Keratinocyte (primary cell): Measurements from ENCODE around the gene CHFR. TPM values are rescaled to one million over a fixed set of nuclear protein-coding genes. Genes with fewer than 3 reads are reported as not detected.

Experiments
- DNase-seq: peaks from one replicate; pipeline ENCODE4 v3.0.0-alpha.2; 2011; ENCODE audit warnings: low read depth, missing footprints, low spot score
- FAIRE-seq: peaks from 2 replicates; lab custom pipeline; 2011; peaks lifted over from hg19 to GRCh38; lab: Jason Lieb, UNC
- H2AFZ ChIP-seq: 2 replicates; pipeline ENCODE4 v1.6.0; 2012; ENCODE audit warnings: low read length, control low read depth, inconsistent platforms; ENCODE audit not compliant: control insufficient read depth
- H3K27ac ChIP-seq: 2 replicates; pipeline ENCODE4 v1.5.1; 2011; ENCODE audit warnings: low read length; ENCODE audit not compliant: control insufficient read depth, insufficient read depth
- H3K27me3 ChIP-seq: 3 replicates; pipeline ENCODE4 v1.6.0; 2011; ENCODE audit warnings: low read length; ENCODE audit not compliant: control insufficient read depth, insufficient read depth; ENCODE audit errors: extremely low read depth
- H3K36me3 ChIP-seq, 2 experiments: 2 replicates in 1 of 2; 3 replicates in 1 of 2; pipeline ENCODE4 v1.5.1; 2011; ENCODE audit warnings: low read length in 2 of 2, mild to moderate bottlenecking in 1 of 2; ENCODE audit not compliant: control insufficient read depth in 2 of 2, insufficient read depth in 2 of 2; ENCODE audit errors: extremely low read depth in 1 of 2
- H3K4me1 ChIP-seq: 3 replicates; pipeline ENCODE4 v1.5.1; 2011; ENCODE audit warnings: low read length; ENCODE audit not compliant: control insufficient read depth, insufficient read depth; ENCODE audit errors: extremely low read depth
- H3K4me2 ChIP-seq: 3 replicates; pipeline ENCODE4 v1.6.0; 2011; ENCODE audit warnings: low read depth, low read length; ENCODE audit not compliant: control insufficient read depth, insufficient read depth; ENCODE audit errors: extremely low read depth
- H3K4me3 ChIP-seq, 3 experiments: fragments of 200-600 bp in 1 of 3; sonication (generic) in 1 of 3; 2 replicates in 2 of 3; 3 replicates in 1 of 3; pipeline ENCODE4 v1.5.1; 2011 to 2016; ENCODE audit warnings: low read length in 3 of 3, mild to moderate bottlenecking in 3 of 3, control low read depth in 2 of 3, inconsistent platforms in 1 of 3, low read depth in 1 of 3, mixed read lengths in 1 of 3, mixed run types in 1 of 3, moderate library complexity in 1 of 3; ENCODE audit not compliant: control insufficient read depth in 2 of 3, insufficient read depth in 2 of 3; ENCODE audit errors: extremely low read depth in 1 of 3
- H3K79me2 ChIP-seq: 2 replicates; pipeline ENCODE4 v1.6.0; 2012; ENCODE audit warnings: low read length; ENCODE audit not compliant: control insufficient read depth, insufficient read depth
- H3K9ac ChIP-seq: 3 replicates; pipeline ENCODE4 v1.6.0; 2011; ENCODE audit warnings: low read length; ENCODE audit not compliant: control insufficient read depth, insufficient read depth; ENCODE audit errors: extremely low read depth
- H3K9me1 ChIP-seq: 3 replicates; pipeline ENCODE4 v1.6.0; 2011; ENCODE audit warnings: low read length; ENCODE audit not compliant: control insufficient read depth, insufficient read depth; ENCODE audit errors: extremely low read depth
- H3K9me3 ChIP-seq: 2 replicates; pipeline ENCODE4 v1.5.1; 2012; ENCODE audit warnings: low read depth, low read length; ENCODE audit not compliant: control insufficient read depth
- H4K20me1 ChIP-seq: 3 replicates; pipeline ENCODE4 v1.6.0; 2011; ENCODE audit warnings: low read length; ENCODE audit not compliant: control insufficient read depth, insufficient read depth; ENCODE audit errors: extremely low read depth
- EZH2 ChIP-seq: IDR thresholded peaks from one replicate; pipeline ENCODE4 v1.6.1; 2012; ENCODE audit warnings: inconsistent platforms, mild to moderate bottlenecking, low read length, moderate library complexity
- dilution Hi-C: fragments of 300-500 bp; cut with MboI; formaldehyde crosslinking; loops from one replicate; pipeline ENCODE4 v1.7.0; 2020; ENCODE audit warnings: low sequenced_read_pairs; ENCODE audit not compliant: extremely low pct_ligation_motif_present
- polyA plus RNA-seq, 5 experiments: library from polyadenylated mRNA; depleted of rRNA in 3 of 5; stranded (reverse) in 3 of 5; stranded (forward) in 1 of 5; unstranded in 1 of 5; fragments of >200 nt; gene quantifications; 1 replicate in 1 of 5; 2 replicates in 3 of 5; 3 replicates in 1 of 5; pipeline versions ENCODE4 v1.2.1 to v1.2.3, GENCODE V29; 2011 to 2012; ENCODE audit warnings: missing spikeins in 2 of 5, low read depth in 1 of 5, low replicate concordance in 1 of 5
- TF ChIP-seq, protein P1 (sequence below), 3 experiments: IDR thresholded peaks in 1 of 3; conservative IDR thresholded peaks in 1 of 3; optimal IDR thresholded peaks in 1 of 3; 2 replicates in 2 of 3; 3 replicates in 1 of 3; pipeline versions ENCODE3 to v1.5.1; 2011; ENCODE audit warnings: low read length in 3 of 3, mild to moderate bottlenecking in 3 of 3, moderate library complexity in 2 of 3, control low read depth in 1 of 3, inconsistent platforms in 1 of 3; ENCODE audit not compliant: insufficient read depth in 2 of 3; ENCODE audit errors: extremely low read depth in 1 of 3

CHFR gene
- polyA plus RNA-seq, 1 donor (not counting 4 experiments of a cell fraction or from before 2014, with no cell fraction given): 35.8 TPM

DNA sequence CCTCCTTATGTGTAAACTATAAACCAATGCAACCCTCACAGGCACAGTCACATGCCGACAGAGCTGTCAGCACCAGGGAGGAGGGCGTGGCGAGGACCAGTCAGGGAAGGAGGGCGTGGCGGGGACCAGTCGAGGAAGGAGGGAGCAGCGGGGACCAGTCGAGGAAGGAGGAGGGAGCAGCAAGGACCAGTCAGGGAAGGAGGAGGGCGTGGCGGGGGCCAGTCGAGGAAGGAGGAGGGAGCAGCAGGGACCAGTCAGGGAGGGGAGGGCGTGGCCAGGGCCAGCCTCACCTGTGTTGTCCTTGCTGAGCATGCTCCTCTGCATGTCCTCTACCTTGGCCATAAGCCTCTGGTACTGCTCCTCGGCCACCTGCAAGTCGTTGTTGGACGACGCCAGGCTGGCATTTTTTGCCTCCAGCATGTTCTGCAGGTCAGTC lies 83.0 kb downstream of the CHFR start:
- FAIRE-seq (no peak), DNase-seq (no peak)
- Histone ChIP-seq H3K27me3 (no peaks in the 10 kb centered on the region), H3K36me3 (peaks cover 48 to 50% of the 10 kb centered on the region in 2 experiments), H3K9me1 (no peaks in the 10 kb centered on the region), H3K4me3 (no peak overlapping the region), H3K79me2 (peaks cover 32% of the 10 kb centered on the region), H3K9me3 (no peaks in the 10 kb centered on the region), H2AFZ (no peak overlapping the region), H3K27ac (no peak overlapping the region), H3K9ac (no peak overlapping the region), H4K20me1 (peaks cover 15% of the 10 kb centered on the region), H3K4me1 (no peaks in the 10 kb centered on the region), H3K4me2 (no peak overlapping the region)
- TF ChIP-seq EZH2: no peak
- TF ChIP-seq, protein P1, sequence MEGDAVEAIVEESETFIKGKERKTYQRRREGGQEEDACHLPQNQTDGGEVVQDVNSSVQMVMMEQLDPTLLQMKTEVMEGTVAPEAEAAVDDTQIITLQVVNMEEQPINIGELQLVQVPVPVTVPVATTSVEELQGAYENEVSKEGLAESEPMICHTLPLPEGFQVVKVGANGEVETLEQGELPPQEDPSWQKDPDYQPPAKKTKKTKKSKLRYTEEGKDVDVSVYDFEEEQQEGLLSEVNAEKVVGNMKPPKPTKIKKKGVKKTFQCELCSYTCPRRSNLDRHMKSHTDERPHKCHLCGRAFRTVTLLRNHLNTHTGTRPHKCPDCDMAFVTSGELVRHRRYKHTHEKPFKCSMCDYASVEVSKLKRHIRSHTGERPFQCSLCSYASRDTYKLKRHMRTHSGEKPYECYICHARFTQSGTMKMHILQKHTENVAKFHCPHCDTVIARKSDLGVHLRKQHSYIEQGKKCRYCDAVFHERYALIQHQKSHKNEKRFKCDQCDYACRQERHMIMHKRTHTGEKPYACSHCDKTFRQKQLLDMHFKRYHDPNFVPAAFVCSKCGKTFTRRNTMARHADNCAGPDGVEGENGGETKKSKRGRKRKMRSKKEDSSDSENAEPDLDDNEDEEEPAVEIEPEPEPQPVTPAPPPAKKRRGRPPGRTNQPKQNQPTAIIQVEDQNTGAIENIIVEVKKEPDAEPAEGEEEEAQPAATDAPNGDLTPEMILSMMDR (optimal IDR thresholded peaks at IDR 0.05 in 1 of 3, IDR thresholded peaks at IDR 0.05 in 1 of 3, conservative IDR thresholded peaks at IDR 0.05 in 1 of 3; ENCODE audit: extremely low read depth in 1 of 3, insufficient read depth in 2 of 3, low read length in 3 of 3): no peak
- dilution Hi-C loops: no loop called here

DNA sequence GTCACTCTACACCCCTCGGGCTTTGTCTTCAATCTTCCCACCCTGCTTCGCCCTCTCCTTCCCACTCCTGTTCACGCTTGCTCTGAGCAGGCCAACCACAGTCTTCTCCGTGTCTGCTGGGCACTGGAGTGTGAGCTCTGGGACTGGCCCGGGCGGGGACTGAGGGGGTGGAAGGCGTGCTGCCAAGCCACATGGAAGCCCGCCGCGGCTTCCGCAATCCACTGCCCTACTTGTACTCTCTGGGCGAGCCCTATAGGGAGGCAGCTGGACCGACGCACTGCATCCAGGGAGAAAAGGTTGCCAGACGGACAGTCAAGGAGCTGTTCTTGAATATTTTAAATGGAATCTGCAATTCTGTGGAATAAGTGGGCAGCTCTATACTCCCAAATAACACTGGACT lies 83.5 kb downstream of the CHFR start:
- Histone ChIP-seq H3K27me3 (no peaks in the 10 kb centered on the region), H2AFZ (no peak overlapping the region), H3K9me3 (no peaks in the 10 kb centered on the region), H3K4me1 (no peaks in the 10 kb centered on the region), H3K9ac (no peak overlapping the region), H3K4me3 (no peak overlapping the region), H3K27ac (no peak overlapping the region), H3K9me1 (no peaks in the 10 kb centered on the region), H3K36me3 (peaks cover 50 to 53% of the 10 kb centered on the region in 2 experiments), H3K79me2 (peaks cover 32% of the 10 kb centered on the region), H4K20me1 (peaks cover 16% of the 10 kb centered on the region), H3K4me2 (no peak overlapping the region)
- no peak for FAIRE-seq
- dilution Hi-C loops: no loop called here
- no peak for DNase-seq
- TF ChIP-seq, protein P1 (optimal IDR thresholded peaks at IDR 0.05 in 1 of 3, IDR thresholded peaks at IDR 0.05 in 1 of 3, conservative IDR thresholded peaks at IDR 0.05 in 1 of 3; ENCODE audit: extremely low read depth in 1 of 3, insufficient read depth in 2 of 3, low read length in 3 of 3): no peak
- no peak for TF ChIP-seq EZH2
